BE2C (cell line): ENCODE data around the gene CCDC28B.

ENCODE experiments used
- DNase-seq: peaks from one replicate; pipeline ENCODE4 v3.0.0-alpha.2; 2020
- H3K27me3 ChIP-seq: fragments of 250-450 bp; sonication (Bioruptor Pico); 2 replicates; pipeline ENCODE4 v1.5.1; 2020; ENCODE audit warnings: mild to moderate bottlenecking
- H3K36me3 ChIP-seq: fragments of 250-450 bp; sonication (Bioruptor Pico); 2 replicates; pipeline ENCODE4 v1.5.1; 2020; ENCODE audit warnings: mild to moderate bottlenecking
- H3K4me1 ChIP-seq: fragments of 250-450 bp; sonication (Bioruptor Pico); 2 replicates; pipeline ENCODE4 v1.5.1; 2020
- H3K4me3 ChIP-seq: 2 replicates; pipeline ENCODE4 v1.5.1; 2011; ENCODE audit warnings: low read depth, low read length
- H3K9me3 ChIP-seq: fragments of 250-450 bp; sonication (Bioruptor Pico); 2 replicates; pipeline ENCODE4 v1.5.1; 2020
- TF ChIP-seq, protein P1 (sequence below): IDR thresholded peaks from 2 replicates; pipeline ENCODE4 v1.5.1; 2012; ENCODE audit warnings: mild to moderate bottlenecking, low read depth, low read length

CCDC28B gene

DNA sequence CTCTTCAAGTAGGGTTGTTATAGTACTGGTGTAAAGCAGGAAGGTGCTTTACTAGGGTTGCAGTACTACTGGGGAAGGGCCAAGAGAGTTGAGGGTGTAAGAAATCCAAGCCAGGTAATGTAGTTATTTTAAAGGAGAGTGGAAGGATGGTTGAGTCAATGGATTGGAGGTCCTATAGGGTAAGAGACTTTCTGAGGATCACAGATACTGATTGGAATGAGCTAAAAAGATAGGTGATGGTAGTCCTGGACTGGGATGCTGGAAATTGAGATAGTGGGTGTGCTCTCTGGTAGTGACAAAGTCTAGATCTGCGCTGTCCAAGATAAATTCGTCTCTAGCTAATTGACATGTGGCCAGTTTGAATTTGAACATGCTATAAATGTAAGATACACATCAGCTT lies 13.9 kb upstream of the CCDC28B start:
- Histone ChIP-seq H3K4me1 (no peaks in the 10 kb centered on the region), H3K27me3 (no peaks in the 10 kb centered on the region), H3K9me3 (no peaks in the 10 kb centered on the region), H3K36me3 (peaks cover 50% of the 10 kb centered on the region), H3K4me3 (no peak overlapping the region)
- TF ChIP-seq, protein P1, sequence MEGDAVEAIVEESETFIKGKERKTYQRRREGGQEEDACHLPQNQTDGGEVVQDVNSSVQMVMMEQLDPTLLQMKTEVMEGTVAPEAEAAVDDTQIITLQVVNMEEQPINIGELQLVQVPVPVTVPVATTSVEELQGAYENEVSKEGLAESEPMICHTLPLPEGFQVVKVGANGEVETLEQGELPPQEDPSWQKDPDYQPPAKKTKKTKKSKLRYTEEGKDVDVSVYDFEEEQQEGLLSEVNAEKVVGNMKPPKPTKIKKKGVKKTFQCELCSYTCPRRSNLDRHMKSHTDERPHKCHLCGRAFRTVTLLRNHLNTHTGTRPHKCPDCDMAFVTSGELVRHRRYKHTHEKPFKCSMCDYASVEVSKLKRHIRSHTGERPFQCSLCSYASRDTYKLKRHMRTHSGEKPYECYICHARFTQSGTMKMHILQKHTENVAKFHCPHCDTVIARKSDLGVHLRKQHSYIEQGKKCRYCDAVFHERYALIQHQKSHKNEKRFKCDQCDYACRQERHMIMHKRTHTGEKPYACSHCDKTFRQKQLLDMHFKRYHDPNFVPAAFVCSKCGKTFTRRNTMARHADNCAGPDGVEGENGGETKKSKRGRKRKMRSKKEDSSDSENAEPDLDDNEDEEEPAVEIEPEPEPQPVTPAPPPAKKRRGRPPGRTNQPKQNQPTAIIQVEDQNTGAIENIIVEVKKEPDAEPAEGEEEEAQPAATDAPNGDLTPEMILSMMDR = no peak
- DNase-seq = no peak

DNA sequence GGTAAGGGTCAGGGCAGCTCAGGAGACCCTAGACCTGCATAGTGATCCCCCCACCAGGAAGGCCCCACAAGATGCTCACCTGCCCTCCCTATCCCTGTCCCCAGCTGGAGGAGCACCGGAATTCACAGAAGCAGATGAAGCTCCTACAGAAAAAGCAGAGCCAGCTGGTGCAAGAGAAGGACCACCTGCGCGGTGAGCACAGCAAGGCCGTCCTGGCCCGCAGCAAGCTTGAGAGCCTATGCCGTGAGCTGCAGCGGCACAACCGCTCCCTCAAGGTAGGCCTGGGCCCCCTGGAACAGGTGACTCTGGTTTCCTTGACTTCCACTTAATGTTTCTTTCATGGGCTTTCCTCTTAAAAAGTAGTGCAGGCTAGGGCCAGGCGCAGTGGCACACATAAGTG lies 12.5 kb upstream of the CCDC28B start:
- no peaks in the 10 kb centered on the region for H3K9me3 ChIP-seq
- H3K36me3 ChIP-seq = peaks cover 61% of the 10 kb centered on the region
- H3K4me1 ChIP-seq = no peaks in the 10 kb centered on the region
- TF ChIP-seq, protein P1 = no peak
- H3K4me3 ChIP-seq = no peak overlapping the region
- no peak for DNase-seq
- H3K27me3 ChIP-seq = no peaks in the 10 kb centered on the region

- Histone ChIP-seq H3K4me1 (no peaks in the 10 kb centered on the region), H3K9me3 (no peaks in the 10 kb centered on the region), H3K36me3 (peaks cover 43% of the 10 kb centered on the region), H3K27me3 (no peaks in the 10 kb centered on the region), H3K4me3 (no peak overlapping the region)
- TF ChIP-seq, protein P1 = no peak
- no peak for DNase-seq
Observed at GRCh38 chr1:32192220-32192948, 8.0 kb upstream of the CCDC28B start.

DNA sequence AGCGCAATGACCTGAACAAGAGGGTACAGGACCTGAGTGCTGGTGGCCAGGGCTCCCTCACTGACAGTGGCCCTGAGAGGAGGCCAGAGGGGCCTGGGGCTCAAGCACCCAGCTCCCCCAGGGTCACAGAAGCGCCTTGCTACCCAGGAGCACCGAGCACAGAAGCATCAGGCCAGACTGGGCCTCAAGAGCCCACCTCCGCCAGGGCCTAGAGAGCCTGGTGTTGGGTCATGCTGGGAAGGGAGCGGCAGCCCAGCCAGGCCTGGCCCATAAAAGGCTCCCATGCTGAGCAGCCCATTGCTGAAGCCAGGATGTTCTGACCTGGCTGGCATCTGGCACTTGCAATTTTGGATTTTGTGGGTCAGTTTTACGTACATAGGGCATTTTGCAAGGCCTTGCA lies 5.4 kb upstream of the CCDC28B start:
- no peaks in the 10 kb centered on the region for H3K9me3 ChIP-seq
- TF ChIP-seq, protein P1 = no peak
- no peak for DNase-seq
- peaks cover 30% of the 10 kb centered on the region for H3K36me3 ChIP-seq
- no peak overlapping the region for H3K4me3 ChIP-seq
- no peaks in the 10 kb centered on the region for H3K27me3 ChIP-seq
- H3K4me1 ChIP-seq = peaks cover 4% of the 10 kb centered on the region; the same call in 1 of the 2 replicates

DNA sequence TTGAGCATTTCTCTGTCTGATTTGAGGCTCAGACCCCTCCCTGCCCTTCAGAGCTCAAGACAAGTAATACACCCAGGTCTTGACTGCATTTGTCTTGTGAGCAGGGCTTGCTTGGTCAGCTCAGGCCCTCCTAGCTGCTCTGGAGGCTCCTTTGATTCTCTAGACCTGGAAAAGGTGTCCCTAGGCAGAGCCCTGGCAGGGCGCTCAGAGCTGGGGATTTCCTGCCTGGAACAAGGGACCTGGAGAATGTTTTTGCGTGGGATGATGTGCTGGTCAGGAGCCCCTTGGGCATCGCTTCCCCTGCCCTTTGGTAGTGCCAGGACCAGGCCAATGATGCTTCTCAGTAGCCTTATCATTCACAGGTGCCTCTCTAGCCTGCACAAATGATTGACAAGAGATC lies 4.9 kb upstream of the CCDC28B start:
- no peaks in the 10 kb centered on the region for H3K27me3 ChIP-seq
- no peak overlapping the region for H3K4me3 ChIP-seq
- no peaks in the 10 kb centered on the region for H3K9me3 ChIP-seq
- TF ChIP-seq, protein P1 = no peak
- H3K36me3 ChIP-seq = peaks cover 24% of the 10 kb centered on the region
- H3K4me1 ChIP-seq = peaks cover 6% of the 10 kb centered on the region; the same call in 1 of the 2 replicates
- no peak for DNase-seq
